ENCODE data around the gene KRTAP5-10.

Gene KRTAP5-10

DNA sequence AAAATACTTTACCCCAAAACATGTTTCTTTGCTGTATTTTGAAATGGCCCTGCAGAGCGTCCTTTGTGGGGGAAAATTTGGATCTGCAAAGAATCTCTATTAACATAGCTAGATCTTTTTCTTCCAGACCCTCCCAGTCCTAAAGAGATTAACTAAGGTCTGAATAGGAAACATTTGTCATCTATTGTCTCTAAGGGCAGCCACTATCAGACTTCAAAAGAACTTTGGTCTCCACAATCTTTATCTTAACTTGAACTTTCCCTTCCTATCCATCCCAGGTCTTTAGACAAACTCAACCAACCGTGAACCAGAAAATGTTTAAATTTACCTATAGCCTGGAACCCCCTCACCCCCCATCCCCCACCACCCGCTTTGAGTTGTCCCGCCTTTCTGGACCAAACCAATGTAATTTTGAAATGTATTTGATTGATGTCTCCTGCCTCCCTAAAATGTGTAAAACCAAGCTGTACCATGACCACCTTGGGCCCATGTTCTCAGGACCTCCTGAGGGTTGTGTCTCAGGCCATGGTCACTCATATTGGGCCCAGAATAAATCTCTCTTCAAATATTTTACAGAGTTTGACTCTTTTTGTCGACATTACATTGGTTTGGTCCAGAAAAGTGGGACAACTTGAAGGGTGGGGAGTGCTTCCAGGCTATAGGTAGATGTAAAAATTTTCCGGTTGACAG lies 20.7 kb upstream of the KRTAP5-10 start:
- no peak for DNase-seq (ENCODE audit: low read depth in 2 of 2)
- TF ChIP-seq, protein P1, sequence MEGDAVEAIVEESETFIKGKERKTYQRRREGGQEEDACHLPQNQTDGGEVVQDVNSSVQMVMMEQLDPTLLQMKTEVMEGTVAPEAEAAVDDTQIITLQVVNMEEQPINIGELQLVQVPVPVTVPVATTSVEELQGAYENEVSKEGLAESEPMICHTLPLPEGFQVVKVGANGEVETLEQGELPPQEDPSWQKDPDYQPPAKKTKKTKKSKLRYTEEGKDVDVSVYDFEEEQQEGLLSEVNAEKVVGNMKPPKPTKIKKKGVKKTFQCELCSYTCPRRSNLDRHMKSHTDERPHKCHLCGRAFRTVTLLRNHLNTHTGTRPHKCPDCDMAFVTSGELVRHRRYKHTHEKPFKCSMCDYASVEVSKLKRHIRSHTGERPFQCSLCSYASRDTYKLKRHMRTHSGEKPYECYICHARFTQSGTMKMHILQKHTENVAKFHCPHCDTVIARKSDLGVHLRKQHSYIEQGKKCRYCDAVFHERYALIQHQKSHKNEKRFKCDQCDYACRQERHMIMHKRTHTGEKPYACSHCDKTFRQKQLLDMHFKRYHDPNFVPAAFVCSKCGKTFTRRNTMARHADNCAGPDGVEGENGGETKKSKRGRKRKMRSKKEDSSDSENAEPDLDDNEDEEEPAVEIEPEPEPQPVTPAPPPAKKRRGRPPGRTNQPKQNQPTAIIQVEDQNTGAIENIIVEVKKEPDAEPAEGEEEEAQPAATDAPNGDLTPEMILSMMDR (IDR thresholded peaks at IDR 0.05; ENCODE audit: low read depth, low read length) = no peak
- no peak overlapping the region for H3K4me3 ChIP-seq (replicated peaks in 1 of 2; ENCODE audit: low read depth in 2 of 2, low read length in 2 of 2)

DNA sequence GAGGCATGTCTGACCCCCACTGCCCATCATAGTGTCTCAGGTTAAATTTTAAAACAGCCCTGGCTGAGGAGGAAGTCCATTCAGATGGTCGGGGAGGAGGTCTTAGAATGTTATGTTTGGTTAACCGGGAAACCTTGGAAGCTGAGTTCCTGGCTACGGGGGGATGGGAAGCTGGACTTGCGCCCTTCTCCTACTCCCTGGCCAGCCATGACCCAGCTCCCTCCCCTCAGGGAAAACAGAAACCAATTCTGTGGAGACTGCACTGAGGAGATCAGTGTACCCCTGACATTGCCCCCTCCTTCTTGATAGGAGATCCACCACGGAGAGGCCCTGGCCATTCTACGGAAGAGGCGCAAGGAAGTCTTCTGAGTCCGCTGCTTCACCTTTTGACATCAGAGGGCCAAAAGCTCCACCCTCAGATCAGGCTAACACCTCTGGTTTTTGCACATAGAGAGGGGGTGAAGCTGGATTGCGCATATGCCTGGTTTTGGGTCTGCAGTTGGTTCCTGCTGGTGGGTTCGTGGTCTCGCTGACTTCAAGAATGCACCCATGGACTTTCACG lies 19.9 kb upstream of the KRTAP5-10 start:
- H3K4me3 ChIP-seq (replicated peaks in 1 of 2; ENCODE audit: low read depth in 2 of 2, low read length in 2 of 2) = no peak overlapping the region
- TF ChIP-seq, protein P1 (IDR thresholded peaks at IDR 0.05; ENCODE audit: low read depth, low read length) = no peak

DNA sequence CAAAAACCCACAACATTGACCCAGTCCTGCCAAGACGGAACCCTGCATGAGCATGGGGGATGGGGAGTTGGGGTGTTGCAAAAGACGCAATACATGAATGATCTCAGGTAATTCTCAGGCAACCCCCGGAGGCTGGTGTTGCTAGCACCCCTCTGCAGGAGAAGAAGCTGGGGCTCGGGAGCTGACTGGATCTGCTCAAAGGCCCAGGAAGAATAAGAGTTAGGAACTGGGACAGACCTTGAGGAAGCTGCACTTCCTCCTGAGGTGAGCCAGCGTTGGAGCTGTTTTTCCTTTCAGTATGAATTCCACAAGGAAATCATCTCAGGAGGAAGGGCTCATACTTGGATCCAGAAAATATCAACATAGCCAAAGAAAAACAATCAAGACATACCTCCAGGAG lies 17.2 kb upstream of the KRTAP5-10 start, which contains the start of gene KRTAP5-9:
Gene KRTAP5-9, plus strand, starts transcription at position 301 of the 400 bp plus-strand sequence. CDS start 238 bp downstream, outside the sequence.
- no peak for DNase-seq (ENCODE audit: low read depth in 2 of 2)
- H3K4me3 ChIP-seq (replicated peaks in 1 of 2; ENCODE audit: low read depth in 2 of 2, low read length in 2 of 2) = no peak within 1 kb of the TSS
- TF ChIP-seq, protein P1 (IDR thresholded peaks at IDR 0.05; ENCODE audit: low read depth, low read length) = no peak

More for the DNA sequence above, 19.9 kb upstream of the KRTAP5-10 start:
- DNase-seq (ENCODE audit: low read depth in 2 of 2) = no peak

DNA sequence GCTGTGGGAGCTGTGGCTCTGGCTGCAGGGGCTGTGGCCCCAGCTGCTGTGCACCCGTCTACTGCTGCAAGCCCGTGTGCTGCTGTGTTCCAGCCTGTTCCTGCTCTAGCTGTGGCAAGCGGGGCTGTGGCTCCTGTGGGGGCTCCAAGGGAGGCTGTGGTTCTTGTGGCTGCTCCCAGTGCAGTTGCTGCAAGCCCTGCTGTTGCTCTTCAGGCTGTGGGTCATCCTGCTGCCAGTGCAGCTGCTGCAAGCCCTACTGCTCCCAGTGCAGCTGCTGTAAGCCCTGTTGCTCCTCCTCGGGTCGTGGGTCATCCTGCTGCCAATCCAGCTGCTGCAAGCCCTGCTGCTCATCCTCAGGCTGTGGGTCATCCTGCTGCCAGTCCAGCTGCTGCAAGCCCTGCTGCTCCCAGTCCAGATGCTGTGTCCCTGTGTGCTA lies 16.6 kb upstream of the KRTAP5-10 start:
- DNase-seq (ENCODE audit: low read depth in 2 of 2) = no peak
- H3K4me3 ChIP-seq (replicated peaks in 1 of 2; ENCODE audit: low read depth in 2 of 2, low read length in 2 of 2) = no peak overlapping the region
- TF ChIP-seq, protein P1 (IDR thresholded peaks at IDR 0.05; ENCODE audit: low read depth, low read length) = no peak

DNA sequence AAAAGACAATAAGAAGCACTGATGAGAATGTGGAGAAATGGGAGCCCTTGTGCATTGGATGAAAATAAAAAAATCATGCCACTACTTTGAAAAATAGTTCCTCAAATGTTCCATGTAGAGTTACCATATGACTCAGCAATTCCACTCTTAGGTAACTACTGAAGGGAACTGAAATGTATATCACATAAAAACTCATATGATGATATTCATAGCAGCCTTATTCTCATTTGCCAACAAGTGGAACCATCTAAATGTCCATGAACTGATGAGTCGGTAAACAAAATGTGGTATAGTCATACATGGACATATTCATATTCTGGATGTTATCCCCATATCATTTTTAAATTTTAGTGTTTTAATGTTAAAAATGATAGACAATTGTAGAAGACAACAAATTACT lies 13.7 kb upstream of the KRTAP5-10 start:
- no peak overlapping the region for H3K4me3 ChIP-seq (replicated peaks in 1 of 2; ENCODE audit: low read depth in 2 of 2, low read length in 2 of 2)
- no peak for DNase-seq (ENCODE audit: low read depth in 2 of 2)
- TF ChIP-seq, protein P1 (IDR thresholded peaks at IDR 0.05; ENCODE audit: low read depth, low read length) = no peak

DNA sequence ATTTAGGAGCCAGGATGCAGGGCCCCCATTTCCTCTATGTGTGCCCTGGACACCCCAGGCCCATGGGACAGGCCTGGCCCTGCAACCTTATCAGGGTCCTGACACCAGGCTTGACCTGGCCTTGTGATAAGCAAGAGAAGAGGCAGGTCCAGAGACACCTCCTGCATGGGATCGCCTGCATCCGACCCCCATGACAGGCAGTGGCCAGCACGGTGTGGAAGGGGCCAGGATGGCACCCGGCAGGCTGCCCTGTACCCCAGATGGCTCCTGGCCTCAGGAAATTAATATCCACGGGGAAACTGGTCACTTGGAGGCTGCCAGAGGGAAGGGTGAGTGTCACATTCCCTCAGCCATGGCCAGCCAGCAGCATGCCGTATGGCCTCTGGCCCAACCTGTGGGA lies 10.4 kb upstream of the KRTAP5-10 start:
- no peak for DNase-seq (ENCODE audit: low read depth in 2 of 2)
- no peak overlapping the region for H3K4me3 ChIP-seq (replicated peaks in 1 of 2; ENCODE audit: low read depth in 2 of 2, low read length in 2 of 2)
- TF ChIP-seq, protein P1 (IDR thresholded peaks at IDR 0.05; ENCODE audit: low read depth, low read length) = no peak

Measured in cardiac fibroblast (primary cell).